DMS153 treated with DMSO at 0.1 percent for 48 hours (cell line): ENCODE measurements around the gene APOC3.
A peak's percentile ranks its signal among the peaks of the same experiment; 100 is the strongest.

ENCODE experiments used
- DNase-seq: peaks from one replicate; lab custom pipeline; 2025; ENCODE audit not compliant: unreplicated experiment; lab: John Stamatoyannopoulos, UW

The APOC3 gene

DNA sequence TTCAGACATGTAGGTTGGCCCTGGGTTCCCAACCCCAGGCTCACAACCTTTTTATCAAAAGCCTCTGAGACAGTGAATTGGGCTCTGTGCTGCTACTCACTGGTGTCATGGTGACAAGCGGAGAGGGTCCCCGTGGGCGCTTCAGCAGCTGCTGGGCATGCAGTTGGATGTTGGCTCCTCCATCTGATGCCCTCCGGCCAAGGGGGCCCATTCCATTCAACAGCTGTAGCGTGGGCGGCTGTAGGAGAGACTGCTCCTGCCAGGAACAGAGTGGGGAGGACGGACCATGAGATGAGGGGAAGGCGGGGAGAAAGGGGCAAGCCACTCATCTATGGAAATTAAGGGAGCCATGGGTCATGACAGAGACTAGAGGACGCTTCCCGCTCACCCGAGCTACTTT lies 43.7 kb downstream of the APOC3 start:
- DNase-seq: no peak

DNA sequence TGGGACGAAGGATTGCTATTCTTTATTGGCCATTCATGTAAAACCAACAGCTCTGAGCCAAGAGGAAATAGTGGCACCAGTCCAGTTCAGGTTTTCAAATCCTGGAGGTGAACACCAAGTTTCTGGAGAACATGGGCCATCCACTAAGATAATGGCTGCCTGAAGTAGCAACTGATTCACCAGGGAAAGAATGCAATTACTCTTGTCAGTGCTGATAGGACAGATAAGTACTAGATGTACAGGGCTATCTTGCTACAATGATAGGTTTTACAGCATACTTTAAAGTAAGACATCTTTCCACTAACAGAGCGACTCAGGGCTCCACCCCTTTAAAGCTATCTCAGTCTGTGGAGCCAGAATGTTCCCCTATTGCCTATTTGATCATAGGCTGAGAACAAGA lies 44.5 kb downstream of the APOC3 start:
- no peak for DNase-seq

DNA sequence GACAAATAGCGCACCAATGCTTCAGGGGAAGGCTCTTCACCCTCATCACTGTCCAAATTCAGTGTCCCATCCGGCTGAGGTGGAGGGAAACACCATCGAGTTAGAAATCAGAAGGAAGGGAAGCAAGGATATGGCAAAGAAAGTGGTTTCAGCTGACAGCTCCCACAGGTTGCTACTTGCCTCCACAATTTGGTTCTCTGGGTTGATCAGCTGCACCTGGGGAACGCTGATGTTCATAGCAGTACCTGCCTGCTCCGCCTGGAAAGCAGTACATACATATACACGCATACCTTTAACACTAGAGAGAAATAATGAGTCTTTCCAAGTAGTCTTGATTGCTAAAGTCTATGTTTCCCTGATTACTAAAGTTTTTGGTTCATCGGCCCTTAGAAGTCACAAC lies 45.5 kb downstream of the APOC3 start:
- no peak for DNase-seq

DNA sequence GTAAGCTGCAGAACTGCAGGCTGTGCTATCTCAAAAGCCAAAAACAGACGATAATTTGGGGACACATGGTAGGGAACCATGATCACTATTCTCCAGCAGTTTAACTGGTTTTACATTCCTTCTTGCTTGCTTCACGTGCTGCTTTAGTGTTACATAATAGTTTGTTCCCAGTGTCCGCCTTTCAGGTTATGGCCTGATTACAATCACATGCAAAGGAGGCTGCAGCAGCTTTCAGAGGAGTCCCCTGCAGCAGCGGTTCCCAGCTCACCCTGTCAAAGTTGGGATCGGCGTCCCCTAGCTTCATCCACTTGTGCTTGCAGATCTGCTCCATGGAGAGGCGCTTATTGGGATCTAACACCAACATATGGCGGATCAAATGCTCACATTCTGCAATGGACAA lies 46.9 kb downstream of the APOC3 start:
- no peak for DNase-seq

DNA sequence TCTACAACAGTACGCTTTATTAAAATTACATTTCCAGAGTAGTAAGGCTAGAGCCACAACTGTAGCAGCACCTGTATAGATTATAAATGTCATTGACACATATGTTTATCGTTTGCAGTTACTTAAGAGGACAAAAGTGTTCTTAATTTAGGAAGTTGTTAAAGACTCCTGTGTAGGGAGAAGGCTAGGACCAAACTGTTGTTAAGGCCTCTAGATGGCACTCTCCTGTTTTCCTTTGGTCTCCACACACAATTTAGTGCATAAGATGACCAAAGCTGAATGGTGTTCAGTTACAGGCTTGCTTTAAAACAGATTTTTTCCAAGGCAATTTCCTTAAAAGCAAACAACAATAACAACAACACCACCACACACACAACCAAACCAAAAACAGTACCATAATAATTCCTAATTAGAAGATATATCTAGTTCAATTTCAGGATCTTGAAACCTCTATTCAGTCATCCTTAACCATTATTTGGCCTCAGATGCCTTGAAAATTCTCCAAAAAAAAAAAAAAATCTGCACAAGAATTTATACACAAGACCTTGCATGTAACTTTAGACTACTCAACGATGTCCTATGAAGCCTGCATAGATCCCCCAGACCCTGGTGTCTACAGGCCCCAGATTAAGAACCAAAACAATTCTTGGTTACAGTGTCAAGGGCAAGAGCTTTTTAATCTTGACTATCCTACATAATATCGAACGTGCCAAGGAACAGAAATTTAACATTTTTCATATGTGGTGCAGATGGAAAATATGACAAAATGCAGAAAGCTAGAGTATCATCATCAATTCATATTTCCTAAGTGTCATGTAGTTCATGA lies 50.3 kb downstream of the APOC3 start:
- peak; percentile 43 for DNase-seq

DNA sequence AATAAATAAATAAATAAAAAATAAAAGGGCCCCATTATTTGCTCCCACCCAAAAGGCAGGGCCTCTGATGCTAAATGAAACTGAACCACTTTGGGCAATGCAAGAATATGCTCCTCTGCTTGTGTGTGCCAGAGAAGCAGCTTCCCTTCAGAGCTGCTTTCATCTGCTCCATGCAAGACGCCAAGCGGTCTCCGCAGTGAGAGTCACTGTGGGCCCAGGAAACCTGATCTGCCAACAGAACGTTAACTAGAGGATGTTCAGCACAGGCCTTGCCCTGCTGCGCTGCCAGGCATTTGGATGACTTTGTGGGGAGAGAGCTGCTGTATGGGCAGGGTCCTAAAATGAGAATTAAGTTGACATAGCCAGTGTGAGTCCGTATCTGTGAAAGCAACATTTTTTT lies 51.4 kb downstream of the APOC3 start:
- no peak for DNase-seq

DNA sequence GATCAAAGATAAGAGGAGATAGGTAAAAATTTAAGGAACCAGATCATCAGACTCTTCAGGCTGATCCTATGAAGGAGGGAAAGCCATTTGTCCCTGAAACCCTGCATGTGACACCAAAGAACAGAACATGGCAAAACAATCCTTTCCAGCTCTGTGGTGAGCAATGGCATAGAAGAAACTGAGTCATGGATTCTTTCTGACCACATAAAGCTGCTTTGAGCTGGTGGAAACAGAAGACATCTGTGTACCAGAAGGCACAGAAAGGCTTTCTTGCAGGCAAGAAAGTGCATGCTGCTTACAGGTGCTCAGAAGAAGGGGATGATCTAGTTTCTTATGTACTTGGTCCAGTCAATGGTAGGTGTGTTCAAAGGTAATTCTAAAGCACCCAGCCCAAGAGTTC lies 52.7 kb downstream of the APOC3 start:
- DNase-seq: no peak
